Vagina (tissue), 2 donors: ENCODE results near the gene CLDN18.

Source experiments
- CTCF ChIP-seq, 3 experiments: fragments of 450-650 bp in 2 of 3; fragments of 200-600 bp in 1 of 3; sonication (generic) in 1 of 3; IDR thresholded peaks; one replicate each; pipeline ENCODE4 v1.5.1; 2017 to 2019; ENCODE audit warnings: antibody characterized with exemption in 3 of 3, mild to moderate bottlenecking in 2 of 3, moderate library complexity in 2 of 3
- POLR2A ChIP-seq, 2 donors: fragments of 450-650 bp; IDR thresholded peaks; one replicate each; pipeline ENCODE4 v1.6.1; 2017; ENCODE audit warnings: antibody characterized with exemption in 2 of 2, mild to moderate bottlenecking in 2 of 2, moderate library complexity in 2 of 2
- POLR2AphosphoS5 ChIP-seq, 2 donors: sonication (generic); formaldehyde crosslinking; IDR thresholded peaks; one replicate each; pipeline ENCODE4 v1.9.0; 2017; ENCODE audit warnings: antibody characterized with exemption in 2 of 2, mild to moderate bottlenecking in 2 of 2, low read depth in 1 of 2; ENCODE audit not compliant: insufficient read depth in 1 of 2

GRCh38 chr3:138043266-138044029 is 33.5 kb downstream of the CLDN18 start:
- TF ChIP-seq CTCF (IDR thresholded peaks at IDR 0.05) (no peak), POLR2AphosphoS5 (IDR thresholded peaks at IDR 0.05; ENCODE audit: insufficient read depth in 1 of 2, low read depth in 1 of 2) (no peak), POLR2A (IDR thresholded peaks at IDR 0.05) (no peak)
